ENCODE data around the gene EPB42. TPM values are rescaled to one million over a fixed set of nuclear protein-coding genes. Genes with fewer than 3 reads are reported as not detected.
A peak's percentile ranks its signal among the peaks of the same experiment; 100 is the strongest.

Gene EPB42
- total RNA-seq, 1 donor from 2014 or later, result not detected

DNA sequence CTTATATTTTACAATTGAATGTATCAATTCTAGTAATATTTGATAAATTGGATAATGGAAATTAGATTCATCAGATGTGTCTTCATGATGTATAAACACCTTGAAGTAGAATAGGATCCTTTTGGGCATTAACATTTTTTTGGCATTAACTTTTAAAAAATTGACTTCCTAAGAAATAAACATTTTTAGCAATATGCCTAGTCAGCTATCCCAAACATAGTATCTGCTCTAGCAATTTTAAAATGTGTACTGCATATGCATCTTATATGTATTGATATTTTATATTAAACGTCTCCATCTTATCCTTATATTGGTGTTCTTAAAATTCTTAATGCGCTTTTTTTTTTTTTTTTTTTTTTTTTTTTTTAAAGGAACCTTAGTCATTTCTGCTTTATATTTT lies 27.1 kb downstream of the EPB42 start:
- POLR2A ChIA-PET, result interaction anchor here (0.6 to 1.2 kb wide), 2 partner anchors 9 to 10 kb away, joined by 3 to 7 read pairs; partner anchors contain the start of gene CCNDBP1
- Mint-ChIP-seq H3K4me3 (no peak overlapping the region), H3K27ac (no peak overlapping the region), H3K4me1 (peaks cover 19% of the 10 kb centered on the region), H3K27me3 (no peaks in the 10 kb centered on the region), H3K36me3 (ENCODE audit: low read depth) (peaks cover 82% of the 10 kb centered on the region), H3K9me3 (peaks cover 7% of the 10 kb centered on the region)
- CTCF ChIA-PET, result interaction anchor here (5.7 kb wide), 1 partner anchor 10 kb away, joined by 22 read pairs; no protein-coding TSS in a partner anchor
- no peak for TF ChIP-seq CTCF (IDR thresholded peaks at IDR 0.05)
- intact Hi-C loops (cut with micrococcal nuclease), result no loop called here
- DNase-seq (no peak), ATAC-seq (ENCODE audit: low read depth) (no peak)

- H3K4me3 Mint-ChIP-seq, result no peak overlapping the region
- TF ChIP-seq CTCF (IDR thresholded peaks at IDR 0.05), result no peak
These were observed 30.6 kb downstream of the EPB42 start for GRCh38 chr15:43190178-43190577.

GRCh38 chr15:43189296-43189695 lies 31.5 kb downstream of the EPB42 start:
- Mint-ChIP-seq H3K27ac (no peak overlapping the region), H3K4me1 (peaks cover 34% of the 10 kb centered on the region), H3K27me3 (no peaks in the 10 kb centered on the region), H3K4me3 (no peak overlapping the region), H3K36me3 (ENCODE audit: low read depth) (peaks cover 62% of the 10 kb centered on the region), H3K9me3 (no peaks in the 10 kb centered on the region)
- intact Hi-C loops (cut with micrococcal nuclease), result loop anchor here (10.0 kb wide), 1 partner anchor 914 kb away; the partner anchor contains the start of genes GANC and TMEM87A
- ATAC-seq (ENCODE audit: low read depth) (no peak), DNase-seq (no peak)
- ChIA-PET POLR2A (no interaction called here), CTCF (no interaction called here)
- TF ChIP-seq CTCF (IDR thresholded peaks at IDR 0.05), result no peak

More at GRCh38 chr15:43190178-43190577, 30.6 kb downstream of the EPB42 start:
- ATAC-seq (ENCODE audit: low read depth) (no peak), DNase-seq (no peak)
- Mint-ChIP-seq H3K9me3 (no peaks in the 10 kb centered on the region), H3K27ac (no peak overlapping the region), H3K27me3 (no peaks in the 10 kb centered on the region), H3K4me1 (peaks cover 29% of the 10 kb centered on the region), H3K36me3 (ENCODE audit: low read depth) (peaks cover 69% of the 10 kb centered on the region)
- intact Hi-C loops (cut with micrococcal nuclease), result no loop called here
- ChIA-PET CTCF (no interaction called here), POLR2A (no interaction called here)

DNA sequence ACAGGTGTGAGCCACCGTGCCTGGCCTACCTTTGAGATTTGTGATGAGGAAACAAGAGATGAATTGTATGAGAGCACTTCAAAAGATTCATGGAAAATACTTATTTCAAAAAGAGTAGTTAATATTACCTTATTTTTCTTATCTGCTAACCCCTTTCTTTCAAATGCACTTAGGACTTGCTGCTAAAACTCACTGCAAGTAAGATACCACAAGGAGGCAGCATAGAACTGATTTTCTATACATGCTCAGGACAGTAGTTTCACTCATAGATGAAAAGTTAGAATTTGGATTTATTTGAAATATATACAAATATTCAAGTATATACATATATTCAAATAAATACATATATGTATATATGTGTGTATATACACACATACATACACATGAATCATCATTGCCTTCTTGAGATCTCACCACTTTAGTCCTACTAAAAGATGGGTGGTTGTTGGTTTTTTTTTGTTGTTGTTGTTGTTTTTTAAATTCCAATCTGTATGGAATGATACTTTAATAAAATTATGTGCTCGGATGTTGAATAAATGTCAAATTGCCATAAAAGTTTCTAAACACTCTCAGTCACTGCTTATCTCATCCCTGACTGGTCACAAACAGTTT lies 33.2 kb downstream of the EPB42 start:
- peaks cover 34% of the 10 kb centered on the region for H3K4me1 Mint-ChIP-seq
- no peaks in the 10 kb centered on the region for H3K9me3 Mint-ChIP-seq
- H3K36me3 Mint-ChIP-seq (ENCODE audit: low read depth), result peaks cover 61% of the 10 kb centered on the region
- DNase-seq, result no peak
- POLR2A ChIA-PET, result interaction anchor here (0.7 kb wide), 1 partner anchor 26 kb away, joined by 4 read pairs; no protein-coding TSS in a partner anchor
- peak overlapping the region; percentile 46 for H3K27ac Mint-ChIP-seq
- peak; percentile 21 for TF ChIP-seq CTCF (IDR thresholded peaks at IDR 0.05)
- no peaks in the 10 kb centered on the region for H3K27me3 Mint-ChIP-seq
- H3K4me3 Mint-ChIP-seq, result peak overlapping the region; percentile 62
- ATAC-seq (ENCODE audit: low read depth), result no peak
- CTCF ChIA-PET, result interaction anchor here (2.3 kb wide), 1 partner anchor 98 kb away, joined by 16 read pairs; no protein-coding TSS in a partner anchor
- intact Hi-C loops (cut with micrococcal nuclease), result loop anchor here (1.0 to 10.0 kb wide), 4 partner anchors 17 to 913 kb away; partner anchors contain the start of genes GANC, TMEM87A, TUBGCP4 and ZSCAN29

DNA sequence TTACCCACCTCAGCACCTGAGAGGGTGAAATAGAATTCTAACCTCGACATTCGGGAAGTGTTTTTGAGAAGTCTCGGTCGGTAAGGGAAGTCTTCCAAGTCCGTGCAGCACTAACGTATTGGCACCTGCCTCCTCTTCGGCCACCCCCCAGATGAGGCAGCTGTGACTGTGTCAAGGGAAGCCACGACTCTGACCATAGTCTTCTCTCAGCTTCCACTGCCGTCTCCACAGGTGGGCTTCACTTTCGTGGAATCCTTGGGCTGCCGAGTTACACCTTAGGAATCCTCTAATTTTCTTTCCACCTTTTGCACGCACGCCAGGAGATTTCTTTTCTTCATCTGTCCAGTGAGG lies 34.8 kb downstream of the EPB42 start:
- no peak for TF ChIP-seq CTCF (IDR thresholded peaks at IDR 0.05)
- Mint-ChIP-seq H3K27me3 (no peaks in the 10 kb centered on the region), H3K36me3 (ENCODE audit: low read depth) (peaks cover 60% of the 10 kb centered on the region), H3K4me3 (peak overlapping the region; percentile 97), H3K9me3 (no peaks in the 10 kb centered on the region), H3K27ac (peak overlapping the region; percentile 96), H3K4me1 (peaks cover 34% of the 10 kb centered on the region)
- ChIA-PET POLR2A (interaction anchor here (0.5 to 2.0 kb wide), 5 partner anchors 49 to 695 kb away, joined by 3 to 9 read pairs (median 6); partner anchors contain the start of genes TMEM62, UBR1, ZNF106 and ZSCAN29), CTCF (interaction anchor here (1.0 to 2.5 kb wide), 3 partner anchors 19 to 100 kb away, joined by 3 to 16 read pairs (median 8); no protein-coding TSS in a partner anchor)
- ATAC-seq (ENCODE audit: low read depth) (peak; percentile 7), DNase-seq (no peak)
- intact Hi-C loops (cut with micrococcal nuclease), result loop anchor here (2.0 to 10.0 kb wide), 3 partner anchors 19 to 911 kb away; partner anchors contain the start of genes GANC, TMEM87A, TUBGCP4 and ZSCAN29
